ENCODE data around the gene HOXB2.

HOXB2 gene

GRCh38 chr17:48520631-48521079, 24.3 kb downstream of the HOXB2 start:
- DNase-seq (no peak), ATAC-seq (ENCODE audit: insufficient read depth, low read depth) (no peak)
- no peaks in the 10 kb centered on the region for H4K20me1 ChIP-seq (ENCODE audit: insufficient read depth, low read length)
- no peak overlapping the region for H2AFZ ChIP-seq (ENCODE audit: low read depth, low read length)
- H3K9ac ChIP-seq (ENCODE audit: low read depth, low read length), result no peak overlapping the region
- H3K4me3 ChIP-seq (ENCODE audit: low read depth in 1 of 2, low read length in 2 of 2), result no peak overlapping the region
- no peaks in the 10 kb centered on the region for H3K9me3 ChIP-seq (ENCODE audit: insufficient read depth, low read length, severe bottlenecking)
- no peaks in the 10 kb centered on the region for H3K79me2 ChIP-seq (ENCODE audit: insufficient read depth, low read length)
- H3K27ac ChIP-seq (ENCODE audit: low read length), result no peak overlapping the region
- H3K4me1 ChIP-seq (ENCODE audit: insufficient read depth, low read length), result no peaks in the 10 kb centered on the region
- H3K4me2 ChIP-seq (ENCODE audit: insufficient read depth, low read length), result no peak overlapping the region
- TF ChIP-seq EZH2 (IDR thresholded peaks at IDR 0.05; ENCODE audit: borderline replicate concordance, low read depth, low read length, severe bottlenecking), result no peak
- TF ChIP-seq, protein P1, sequence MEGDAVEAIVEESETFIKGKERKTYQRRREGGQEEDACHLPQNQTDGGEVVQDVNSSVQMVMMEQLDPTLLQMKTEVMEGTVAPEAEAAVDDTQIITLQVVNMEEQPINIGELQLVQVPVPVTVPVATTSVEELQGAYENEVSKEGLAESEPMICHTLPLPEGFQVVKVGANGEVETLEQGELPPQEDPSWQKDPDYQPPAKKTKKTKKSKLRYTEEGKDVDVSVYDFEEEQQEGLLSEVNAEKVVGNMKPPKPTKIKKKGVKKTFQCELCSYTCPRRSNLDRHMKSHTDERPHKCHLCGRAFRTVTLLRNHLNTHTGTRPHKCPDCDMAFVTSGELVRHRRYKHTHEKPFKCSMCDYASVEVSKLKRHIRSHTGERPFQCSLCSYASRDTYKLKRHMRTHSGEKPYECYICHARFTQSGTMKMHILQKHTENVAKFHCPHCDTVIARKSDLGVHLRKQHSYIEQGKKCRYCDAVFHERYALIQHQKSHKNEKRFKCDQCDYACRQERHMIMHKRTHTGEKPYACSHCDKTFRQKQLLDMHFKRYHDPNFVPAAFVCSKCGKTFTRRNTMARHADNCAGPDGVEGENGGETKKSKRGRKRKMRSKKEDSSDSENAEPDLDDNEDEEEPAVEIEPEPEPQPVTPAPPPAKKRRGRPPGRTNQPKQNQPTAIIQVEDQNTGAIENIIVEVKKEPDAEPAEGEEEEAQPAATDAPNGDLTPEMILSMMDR (IDR thresholded peaks at IDR 0.05; ENCODE audit: borderline replicate concordance, extremely low read depth, low read length, poor library complexity, severe bottlenecking), result no peak
- peaks cover 26% of the 10 kb centered on the region for H3K27me3 ChIP-seq (ENCODE audit: insufficient read depth, low read length, poor library complexity)
- H3K36me3 ChIP-seq (ENCODE audit: insufficient read depth, low read length), result no peaks in the 10 kb centered on the region

DNA sequence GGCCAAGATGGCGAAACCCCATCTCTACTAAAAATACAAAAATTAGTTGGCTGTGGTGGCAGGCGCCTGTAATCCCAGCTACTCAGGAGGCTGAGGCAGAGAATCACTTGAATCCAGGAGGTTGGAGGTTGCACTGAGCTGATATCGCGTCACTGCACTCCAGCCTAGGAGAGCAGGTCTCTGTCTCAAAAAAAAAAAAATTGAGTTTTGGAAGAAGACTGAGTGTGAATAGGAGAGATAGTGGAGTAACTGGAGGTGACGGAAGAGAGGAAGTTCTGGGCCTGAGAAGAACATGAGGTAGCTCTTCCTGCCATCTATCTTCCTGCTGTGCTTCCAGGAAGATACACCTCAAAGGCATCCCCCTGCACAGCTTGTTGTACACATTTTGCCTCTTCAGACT, 25.5 kb downstream of the HOXB2 start:
- Histone ChIP-seq H3K4me3 (ENCODE audit: low read depth in 1 of 2, low read length in 2 of 2) (no peak overlapping the region), H2AFZ (ENCODE audit: low read depth, low read length) (no peak overlapping the region), H3K27me3 (ENCODE audit: insufficient read depth, low read length, poor library complexity) (peaks cover 30% of the 10 kb centered on the region), H3K4me1 (ENCODE audit: insufficient read depth, low read length) (no peaks in the 10 kb centered on the region), H4K20me1 (ENCODE audit: insufficient read depth, low read length) (no peaks in the 10 kb centered on the region), H3K36me3 (ENCODE audit: insufficient read depth, low read length) (no peaks in the 10 kb centered on the region), H3K9me3 (ENCODE audit: insufficient read depth, low read length, severe bottlenecking) (no peaks in the 10 kb centered on the region), H3K4me2 (ENCODE audit: insufficient read depth, low read length) (no peak overlapping the region), H3K27ac (ENCODE audit: low read length) (no peak overlapping the region), H3K79me2 (ENCODE audit: insufficient read depth, low read length) (no peaks in the 10 kb centered on the region), H3K9ac (ENCODE audit: low read depth, low read length) (no peak overlapping the region)
- ATAC-seq (ENCODE audit: insufficient read depth, low read depth) (no peak), DNase-seq (no peak)
- TF ChIP-seq EZH2 (IDR thresholded peaks at IDR 0.05; ENCODE audit: borderline replicate concordance, low read depth, low read length, severe bottlenecking), result no peak

DNA sequence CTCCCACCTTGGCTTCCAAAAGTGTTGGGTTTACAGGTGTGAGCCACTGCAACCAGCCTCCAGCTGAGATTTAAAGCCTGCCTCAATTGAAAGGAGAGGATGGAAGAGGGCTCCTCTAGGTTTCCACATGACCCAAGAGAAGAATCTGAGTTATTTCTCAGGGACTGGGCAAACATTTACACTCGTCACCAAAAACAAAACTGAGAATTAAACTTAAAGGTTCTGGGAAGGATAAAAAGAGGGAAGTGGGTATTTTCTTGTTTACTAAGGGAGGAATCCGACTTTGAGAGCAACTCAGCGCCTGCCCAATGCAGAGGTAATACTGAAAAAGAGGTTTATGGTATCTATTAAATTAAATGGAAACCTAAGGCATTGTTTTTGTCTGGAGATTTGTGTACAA, 27.4 kb downstream of the HOXB2 start:
- no peak for DNase-seq
- Histone ChIP-seq H3K36me3 (ENCODE audit: insufficient read depth, low read length) (no peaks in the 10 kb centered on the region), H3K9me3 (ENCODE audit: insufficient read depth, low read length, severe bottlenecking) (no peaks in the 10 kb centered on the region), H3K4me2 (ENCODE audit: insufficient read depth, low read length) (no peak overlapping the region), H2AFZ (ENCODE audit: low read depth, low read length) (no peak overlapping the region), H3K27ac (ENCODE audit: low read length) (no peak overlapping the region), H3K9ac (ENCODE audit: low read depth, low read length) (no peak overlapping the region), H3K79me2 (ENCODE audit: insufficient read depth, low read length) (no peaks in the 10 kb centered on the region), H3K27me3 (ENCODE audit: insufficient read depth, low read length, poor library complexity) (peaks cover 34% of the 10 kb centered on the region), H4K20me1 (ENCODE audit: insufficient read depth, low read length) (no peaks in the 10 kb centered on the region), H3K4me1 (ENCODE audit: insufficient read depth, low read length) (no peaks in the 10 kb centered on the region), H3K4me3 (ENCODE audit: low read depth in 1 of 2, low read length in 2 of 2) (no peak overlapping the region)
- TF ChIP-seq, protein P1 (IDR thresholded peaks at IDR 0.05; ENCODE audit: borderline replicate concordance, extremely low read depth, low read length, poor library complexity, severe bottlenecking), result no peak
- TF ChIP-seq EZH2 (IDR thresholded peaks at IDR 0.05; ENCODE audit: borderline replicate concordance, low read depth, low read length, severe bottlenecking), result no peak
- ATAC-seq (ENCODE audit: insufficient read depth, low read depth), result no peak

GRCh38 chr17:48515925-48516900, 28.7 kb downstream of the HOXB2 start:
- Histone ChIP-seq H3K79me2 (ENCODE audit: insufficient read depth, low read length) (no peaks in the 10 kb centered on the region), H3K27ac (ENCODE audit: low read length) (no peak overlapping the region), H3K4me2 (ENCODE audit: insufficient read depth, low read length) (no peak overlapping the region), H2AFZ (ENCODE audit: low read depth, low read length) (no peak overlapping the region), H3K9me3 (ENCODE audit: insufficient read depth, low read length, severe bottlenecking) (no peaks in the 10 kb centered on the region), H3K9ac (ENCODE audit: low read depth, low read length) (no peak overlapping the region), H3K36me3 (ENCODE audit: insufficient read depth, low read length) (no peaks in the 10 kb centered on the region), H4K20me1 (ENCODE audit: insufficient read depth, low read length) (no peaks in the 10 kb centered on the region), H3K27me3 (ENCODE audit: insufficient read depth, low read length, poor library complexity) (peaks cover 24% of the 10 kb centered on the region), H3K4me1 (ENCODE audit: insufficient read depth, low read length) (no peaks in the 10 kb centered on the region), H3K4me3 (ENCODE audit: low read depth in 1 of 2, low read length in 2 of 2) (no peak overlapping the region)
- TF ChIP-seq, protein P1 (IDR thresholded peaks at IDR 0.05; ENCODE audit: borderline replicate concordance, extremely low read depth, low read length, poor library complexity, severe bottlenecking), result no peak
- TF ChIP-seq EZH2 (IDR thresholded peaks at IDR 0.05; ENCODE audit: borderline replicate concordance, low read depth, low read length, severe bottlenecking), result no peak
- no peak for DNase-seq
- ATAC-seq (ENCODE audit: insufficient read depth, low read depth), result no peak

All from DND-41 (cell line).